ENCODE measurements around the gene PKD1L1.

DNA sequence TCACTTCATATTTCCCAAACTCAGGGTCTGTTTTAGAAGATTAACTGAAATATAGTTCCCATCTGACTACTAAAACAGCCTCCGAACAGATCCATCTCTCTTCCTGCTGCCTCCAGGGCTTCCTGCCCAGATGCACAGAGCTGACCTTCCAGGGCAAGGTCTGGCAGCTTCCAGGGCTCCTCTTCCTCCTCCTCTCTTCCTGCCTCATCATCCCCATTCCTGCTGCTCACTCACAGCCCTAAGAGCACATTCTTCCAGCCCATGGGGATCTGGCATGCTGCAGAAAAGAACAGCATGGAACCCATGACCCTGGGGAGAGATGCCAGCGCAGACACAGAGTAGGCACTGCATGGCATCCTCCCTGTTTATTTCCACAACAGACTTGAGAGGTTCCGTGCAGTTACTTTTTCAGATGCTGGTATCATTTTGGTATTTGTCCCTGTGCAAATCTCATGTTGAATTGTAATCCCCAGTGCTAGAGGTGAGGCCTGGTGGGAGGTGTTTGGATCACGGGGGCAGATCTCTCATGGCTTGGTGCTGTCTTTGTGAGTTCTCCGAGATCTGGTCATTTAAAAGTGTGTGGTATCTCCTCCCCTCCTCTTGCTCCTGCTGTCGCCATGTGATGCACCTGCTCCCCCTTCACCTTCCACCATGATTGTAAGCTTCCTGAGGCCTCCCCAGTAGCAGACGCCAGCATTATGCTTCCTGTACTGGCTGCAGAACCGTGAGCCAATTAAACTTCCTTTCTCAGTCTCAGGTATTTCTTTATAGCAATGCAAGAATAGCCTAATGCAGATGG is 4.4 kb downstream of the PKD1L1 start:
- TF ChIP-seq, protein P1, sequence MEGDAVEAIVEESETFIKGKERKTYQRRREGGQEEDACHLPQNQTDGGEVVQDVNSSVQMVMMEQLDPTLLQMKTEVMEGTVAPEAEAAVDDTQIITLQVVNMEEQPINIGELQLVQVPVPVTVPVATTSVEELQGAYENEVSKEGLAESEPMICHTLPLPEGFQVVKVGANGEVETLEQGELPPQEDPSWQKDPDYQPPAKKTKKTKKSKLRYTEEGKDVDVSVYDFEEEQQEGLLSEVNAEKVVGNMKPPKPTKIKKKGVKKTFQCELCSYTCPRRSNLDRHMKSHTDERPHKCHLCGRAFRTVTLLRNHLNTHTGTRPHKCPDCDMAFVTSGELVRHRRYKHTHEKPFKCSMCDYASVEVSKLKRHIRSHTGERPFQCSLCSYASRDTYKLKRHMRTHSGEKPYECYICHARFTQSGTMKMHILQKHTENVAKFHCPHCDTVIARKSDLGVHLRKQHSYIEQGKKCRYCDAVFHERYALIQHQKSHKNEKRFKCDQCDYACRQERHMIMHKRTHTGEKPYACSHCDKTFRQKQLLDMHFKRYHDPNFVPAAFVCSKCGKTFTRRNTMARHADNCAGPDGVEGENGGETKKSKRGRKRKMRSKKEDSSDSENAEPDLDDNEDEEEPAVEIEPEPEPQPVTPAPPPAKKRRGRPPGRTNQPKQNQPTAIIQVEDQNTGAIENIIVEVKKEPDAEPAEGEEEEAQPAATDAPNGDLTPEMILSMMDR (IDR thresholded peaks at IDR 0.05): no peak
- TF ChIP-seq RARB (CRISPR knock-in tag; IDR thresholded peaks at IDR 0.05) (no peak), RAD21 (conservative IDR thresholded peaks at IDR 0.05 in 1 of 2, IDR thresholded peaks at IDR 0.05 in 1 of 2) (no peak), PHF8 (IDR thresholded peaks at IDR 0.05; ENCODE audit: borderline replicate concordance, low read depth) (no peak), ESRRA (IDR thresholded peaks at IDR 0.05; ENCODE audit: borderline replicate concordance, low read length) (no peak), JUN (IDR thresholded peaks at IDR 0.05) (no peak)
- TF ChIP-seq, protein P2, sequence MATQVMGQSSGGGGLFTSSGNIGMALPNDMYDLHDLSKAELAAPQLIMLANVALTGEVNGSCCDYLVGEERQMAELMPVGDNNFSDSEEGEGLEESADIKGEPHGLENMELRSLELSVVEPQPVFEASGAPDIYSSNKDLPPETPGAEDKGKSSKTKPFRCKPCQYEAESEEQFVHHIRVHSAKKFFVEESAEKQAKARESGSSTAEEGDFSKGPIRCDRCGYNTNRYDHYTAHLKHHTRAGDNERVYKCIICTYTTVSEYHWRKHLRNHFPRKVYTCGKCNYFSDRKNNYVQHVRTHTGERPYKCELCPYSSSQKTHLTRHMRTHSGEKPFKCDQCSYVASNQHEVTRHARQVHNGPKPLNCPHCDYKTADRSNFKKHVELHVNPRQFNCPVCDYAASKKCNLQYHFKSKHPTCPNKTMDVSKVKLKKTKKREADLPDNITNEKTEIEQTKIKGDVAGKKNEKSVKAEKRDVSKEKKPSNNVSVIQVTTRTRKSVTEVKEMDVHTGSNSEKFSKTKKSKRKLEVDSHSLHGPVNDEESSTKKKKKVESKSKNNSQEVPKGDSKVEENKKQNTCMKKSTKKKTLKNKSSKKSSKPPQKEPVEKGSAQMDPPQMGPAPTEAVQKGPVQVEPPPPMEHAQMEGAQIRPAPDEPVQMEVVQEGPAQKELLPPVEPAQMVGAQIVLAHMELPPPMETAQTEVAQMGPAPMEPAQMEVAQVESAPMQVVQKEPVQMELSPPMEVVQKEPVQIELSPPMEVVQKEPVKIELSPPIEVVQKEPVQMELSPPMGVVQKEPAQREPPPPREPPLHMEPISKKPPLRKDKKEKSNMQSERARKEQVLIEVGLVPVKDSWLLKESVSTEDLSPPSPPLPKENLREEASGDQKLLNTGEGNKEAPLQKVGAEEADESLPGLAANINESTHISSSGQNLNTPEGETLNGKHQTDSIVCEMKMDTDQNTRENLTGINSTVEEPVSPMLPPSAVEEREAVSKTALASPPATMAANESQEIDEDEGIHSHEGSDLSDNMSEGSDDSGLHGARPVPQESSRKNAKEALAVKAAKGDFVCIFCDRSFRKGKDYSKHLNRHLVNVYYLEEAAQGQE (IDR thresholded peaks at IDR 0.05): no peak
